HAP-1 (cell line): Measurements from ENCODE around the gene WWOX.

Experiments
- DNase-seq, 2 experiments: peaks; one replicate each; pipeline ENCODE4 v3.0.0-alpha.2; 2016 to 2020; ENCODE audit warnings: low spot score in 2 of 2
- H3K27me3 ChIP-seq: fragments of 250-450 bp; sonication (Bioruptor Pico); 2 replicates; pipeline ENCODE4 v1.5.1; 2020; ENCODE audit warnings: low read depth, mild to moderate bottlenecking, moderate library complexity
- H3K36me3 ChIP-seq: fragments of 250-450 bp; sonication (Bioruptor Pico); replicated peaks from 2 replicates; pipeline ENCODE4 v1.5.1; 2020; ENCODE audit warnings: mild to moderate bottlenecking
- H3K4me1 ChIP-seq: fragments of 250-450 bp; sonication (Bioruptor Pico); 2 replicates; pipeline ENCODE4 v1.5.1; 2020; ENCODE audit warnings: mild to moderate bottlenecking
- H3K4me3 ChIP-seq: fragments of 250-450 bp; sonication (Bioruptor Pico); 2 replicates; pipeline ENCODE4 v1.5.1; 2020; ENCODE audit warnings: mild to moderate bottlenecking, moderate library complexity
- H3K9me3 ChIP-seq: fragments of 250-450 bp; sonication (Bioruptor Pico); 2 replicates; pipeline ENCODE4 v1.5.1; 2020; ENCODE audit warnings: mild to moderate bottlenecking, moderate library complexity
- in situ Hi-C: fragments of 300-500 bp; cut with MboI; formaldehyde crosslinking; loops from 3 replicates; pipeline ENCODE4 v1.14.3; 2020; ENCODE audit warnings: low sequenced_read_pairs, inconsistent platforms, mixed read lengths

WWOX gene

DNA sequence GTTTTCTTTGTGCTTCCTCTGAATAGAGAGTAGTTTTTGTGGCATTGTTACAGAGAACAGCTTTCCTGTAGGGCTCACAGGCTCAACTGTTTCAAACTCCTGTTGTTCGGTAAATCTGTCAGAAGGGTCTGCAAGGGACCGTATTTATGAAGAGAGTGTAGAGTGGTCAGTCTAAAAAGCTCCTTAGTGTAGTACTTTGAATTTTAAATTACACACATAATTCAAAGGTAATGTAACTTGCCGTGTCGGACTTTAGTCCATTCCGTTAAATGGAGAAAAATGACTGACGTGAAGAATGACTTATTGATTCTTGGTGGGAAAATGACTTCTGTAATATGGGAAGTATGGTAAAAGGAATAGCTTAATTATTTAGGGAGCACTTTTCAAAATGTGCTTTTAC, 190.9 kb downstream of the WWOX start:
- DNase-seq: no peak
- in situ Hi-C loops: no loop called here
- Histone ChIP-seq H3K27me3 (no peaks in the 10 kb centered on the region), H3K36me3 (no peaks in the 10 kb centered on the region), H3K4me3 (no peak overlapping the region), H3K4me1 (no peaks in the 10 kb centered on the region), H3K9me3 (no peaks in the 10 kb centered on the region)

DNA sequence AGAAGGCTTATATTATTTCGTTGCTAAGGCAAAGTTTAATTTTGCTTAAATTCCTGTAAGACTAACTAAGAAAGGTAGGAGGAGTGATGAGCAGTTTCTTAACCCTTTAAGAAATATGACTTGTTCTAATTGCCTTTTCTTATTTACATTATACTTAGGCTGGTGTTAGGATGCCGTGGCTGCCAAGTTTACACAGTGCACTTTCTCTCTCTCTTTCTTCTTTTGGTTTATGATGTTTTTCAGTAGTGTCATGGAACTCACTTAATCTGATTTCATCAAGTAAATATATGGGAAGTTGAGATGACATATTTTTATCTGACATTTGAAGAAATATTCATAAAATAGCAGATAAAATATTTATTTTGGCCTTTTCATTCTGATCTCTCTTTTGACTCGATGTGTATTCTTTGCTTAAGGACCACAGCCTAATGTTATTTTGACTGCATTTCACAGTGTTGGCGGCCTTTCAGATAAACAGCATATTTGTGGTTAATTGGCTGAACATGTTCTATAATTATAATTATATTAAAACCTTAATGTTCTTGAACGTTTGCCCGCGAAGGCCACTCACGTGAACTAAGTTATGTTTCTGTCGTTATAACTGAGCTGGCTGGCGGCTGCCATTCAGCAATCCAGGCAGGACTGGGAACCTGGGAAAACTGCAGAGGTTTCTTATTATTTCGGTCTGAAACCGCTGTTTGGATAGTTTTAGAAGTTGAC, 191.6 kb downstream of the WWOX start:
- Histone ChIP-seq H3K9me3 (no peaks in the 10 kb centered on the region), H3K4me3 (no peak overlapping the region), H3K27me3 (no peaks in the 10 kb centered on the region), H3K36me3 (no peaks in the 10 kb centered on the region), H3K4me1 (no peaks in the 10 kb centered on the region)
- DNase-seq: no peak
- in situ Hi-C loops: no loop called here

DNA sequence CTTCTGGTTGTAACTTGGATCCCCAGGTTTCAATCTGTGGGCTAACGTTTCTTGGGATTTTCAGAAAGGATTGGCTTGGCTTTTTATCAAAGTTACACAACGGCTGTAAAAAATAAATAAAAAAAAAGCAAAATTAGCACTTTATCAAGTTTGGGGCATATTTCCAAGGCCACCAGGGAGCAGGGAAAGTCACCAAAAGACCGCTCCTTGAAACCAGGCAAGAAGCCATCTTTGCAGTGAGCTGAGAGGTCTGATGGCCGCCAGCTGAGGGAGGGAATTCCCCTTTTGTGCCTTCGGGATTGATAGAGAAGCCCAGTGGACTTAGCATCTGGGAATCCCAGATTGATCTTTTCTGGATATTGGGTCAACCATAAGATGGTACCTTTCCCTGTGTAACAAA, 192.2 kb downstream of the WWOX start:
- no peak for DNase-seq
- no peaks in the 10 kb centered on the region for H3K27me3 ChIP-seq
- H3K4me3 ChIP-seq: no peak overlapping the region
- no peaks in the 10 kb centered on the region for H3K36me3 ChIP-seq
- no peaks in the 10 kb centered on the region for H3K9me3 ChIP-seq
- in situ Hi-C loops: no loop called here
- H3K4me1 ChIP-seq: no peaks in the 10 kb centered on the region

DNA sequence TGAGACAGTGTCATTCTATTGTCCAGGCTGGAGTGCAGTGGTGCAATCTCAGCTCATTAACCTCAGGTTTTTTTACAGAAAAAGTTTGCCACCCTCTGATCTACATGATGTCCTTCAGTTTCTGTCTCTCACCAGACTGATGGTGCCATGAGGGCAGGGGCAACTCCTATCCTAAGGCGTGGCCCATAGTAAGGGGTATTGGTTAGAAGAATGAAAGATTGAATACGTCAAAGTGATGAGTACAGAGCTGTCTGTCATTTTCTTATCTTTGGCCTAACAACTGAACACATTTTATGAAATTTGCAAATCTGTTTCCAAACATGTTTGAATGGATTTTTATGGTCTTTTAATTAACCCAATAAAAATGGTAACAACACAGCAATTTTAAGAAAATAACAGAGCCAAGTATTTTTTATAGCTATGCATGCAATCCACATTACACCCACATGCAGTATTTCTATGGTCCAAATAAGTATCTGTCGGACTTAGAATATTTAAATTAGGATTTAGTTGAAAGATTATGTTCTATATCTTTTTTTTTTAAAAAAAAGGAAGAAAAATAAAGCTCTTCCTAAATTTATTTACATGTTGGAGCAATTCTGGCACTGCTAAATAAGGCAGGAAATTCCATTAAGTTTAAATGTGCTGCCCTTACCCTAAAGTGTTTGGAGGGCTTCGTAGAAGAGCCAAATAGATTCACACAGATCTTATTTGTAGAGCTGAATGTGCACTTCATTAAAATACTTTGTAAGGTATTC, 192.8 kb downstream of the WWOX start:
- DNase-seq: no peak
- no peaks in the 10 kb centered on the region for H3K4me1 ChIP-seq

DNA sequence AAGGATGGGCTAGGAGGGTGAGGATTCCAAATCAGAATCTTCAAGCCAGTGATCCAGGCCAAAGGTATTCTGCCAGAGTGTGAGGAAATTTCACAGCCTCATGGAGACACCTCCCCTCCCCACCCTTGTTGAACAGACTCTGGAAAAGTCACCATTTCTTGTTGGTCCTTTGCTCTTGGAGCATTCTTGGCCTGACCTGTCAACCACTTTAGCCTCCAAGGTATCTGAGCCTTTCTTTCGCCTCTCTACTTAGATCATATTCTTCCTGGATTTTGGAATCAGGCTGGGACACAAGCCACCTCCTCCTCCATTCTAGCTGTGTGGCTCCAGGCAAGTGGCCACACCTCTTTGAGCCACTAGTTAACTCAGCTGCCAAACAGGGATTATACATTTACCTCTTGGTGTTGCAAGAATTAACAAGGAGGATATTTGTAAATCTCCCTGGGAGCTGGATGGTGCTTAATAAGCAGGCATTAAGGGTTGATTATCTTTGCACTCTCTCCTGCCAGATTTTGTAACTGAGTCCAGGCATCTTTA, 193.5 kb downstream of the WWOX start:
- Histone ChIP-seq H3K4me1 (no peaks in the 10 kb centered on the region), H3K36me3 (no peaks in the 10 kb centered on the region), H3K9me3 (no peaks in the 10 kb centered on the region), H3K27me3 (no peaks in the 10 kb centered on the region), H3K4me3 (no peak overlapping the region)
- in situ Hi-C loops: no loop called here
- no peak for DNase-seq

More for the DNA sequence above, 192.8 kb downstream of the WWOX start:
- Histone ChIP-seq H3K9me3 (no peaks in the 10 kb centered on the region), H3K36me3 (no peaks in the 10 kb centered on the region), H3K4me3 (no peak overlapping the region), H3K27me3 (no peaks in the 10 kb centered on the region)
- in situ Hi-C loops: no loop called here

DNA sequence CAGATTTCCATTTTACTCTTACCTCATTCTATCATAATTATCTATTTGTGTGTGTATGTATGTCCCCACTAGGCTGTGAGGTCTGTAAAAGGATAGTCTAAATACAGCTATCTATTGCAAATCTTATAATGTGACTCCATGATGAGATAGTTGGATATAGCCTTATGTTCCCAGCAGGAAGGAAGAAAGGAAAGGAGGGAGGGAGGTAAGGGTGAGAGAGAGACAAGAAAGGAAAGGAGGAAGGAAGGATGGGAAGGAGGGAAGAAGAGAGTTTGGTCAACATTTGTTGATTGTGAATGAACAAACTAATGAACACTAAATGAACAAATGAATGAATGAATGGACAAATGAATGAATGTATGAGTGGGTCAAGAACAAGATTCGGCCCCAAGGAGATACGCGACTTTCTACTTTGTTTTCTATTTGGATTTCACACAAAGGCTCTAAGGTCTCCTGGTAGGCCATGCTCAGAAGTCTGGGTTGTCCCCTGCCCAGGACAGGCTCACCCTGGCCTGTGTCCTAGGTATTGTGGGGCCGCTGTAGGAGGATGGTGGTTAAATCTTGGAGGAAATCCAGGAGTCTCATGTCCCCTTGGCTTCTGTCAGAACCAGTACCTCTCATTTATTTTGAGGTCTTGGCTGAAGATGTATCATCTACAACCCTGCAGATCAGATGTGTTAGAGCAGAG, 195.2 kb downstream of the WWOX start:
- in situ Hi-C loops: no loop called here
- Histone ChIP-seq H3K9me3 (no peaks in the 10 kb centered on the region), H3K27me3 (no peaks in the 10 kb centered on the region), H3K36me3 (no peaks in the 10 kb centered on the region), H3K4me1 (no peaks in the 10 kb centered on the region), H3K4me3 (no peak overlapping the region)
- DNase-seq: no peak

DNA sequence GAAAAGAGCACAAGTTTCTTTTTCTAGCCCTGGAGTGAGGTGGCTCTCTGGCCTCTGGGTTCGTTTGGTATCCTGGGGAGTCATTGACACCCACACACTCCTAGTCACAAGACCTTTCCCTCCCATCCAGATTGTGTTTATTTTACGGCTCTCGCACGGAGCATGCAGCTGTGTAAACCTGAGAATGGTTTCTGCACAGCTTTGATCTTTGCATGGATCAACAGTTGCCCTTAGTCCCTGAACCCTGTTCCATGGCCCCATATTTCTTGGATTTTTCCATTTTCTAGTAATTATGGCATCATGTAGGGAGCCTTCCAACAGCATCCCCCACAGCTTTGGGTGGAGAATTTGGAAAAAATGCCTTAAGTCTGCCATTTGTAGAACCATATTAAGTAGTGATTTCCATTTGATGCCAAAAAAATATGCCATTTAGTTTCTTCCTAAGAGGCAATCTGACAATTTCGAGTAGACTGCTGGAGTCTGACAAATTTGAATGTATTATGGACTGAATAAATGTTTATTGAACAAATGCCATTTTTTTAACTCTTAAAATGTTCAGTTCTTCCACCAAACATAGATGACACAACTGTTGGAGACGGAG, 197.7 kb downstream of the WWOX start:
- no peaks in the 10 kb centered on the region for H3K9me3 ChIP-seq
- DNase-seq: no peak

DNA sequence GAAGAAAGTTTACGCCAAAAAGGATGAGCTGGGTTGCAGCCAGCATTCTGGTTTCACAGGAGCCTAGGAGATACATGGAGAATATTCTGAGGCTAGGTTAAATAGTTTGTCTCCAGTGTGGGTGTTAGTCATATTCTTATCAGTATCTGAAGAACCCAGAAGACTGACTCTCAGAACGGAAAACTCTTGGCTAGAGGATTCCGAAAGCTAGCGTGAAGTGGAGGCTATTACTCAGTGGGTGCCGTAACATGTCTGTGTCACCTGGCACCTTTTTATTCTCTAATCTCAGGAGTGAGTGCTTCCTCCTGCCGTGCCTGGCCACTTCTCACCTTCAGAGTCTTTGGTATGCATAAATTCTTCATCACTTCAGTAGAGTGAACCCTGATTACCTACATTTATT, 199.5 kb downstream of the WWOX start:
- H3K4me3 ChIP-seq: no peak overlapping the region
- H3K36me3 ChIP-seq: no peaks in the 10 kb centered on the region
- no peaks in the 10 kb centered on the region for H3K27me3 ChIP-seq
- in situ Hi-C loops: no loop called here
- no peaks in the 10 kb centered on the region for H3K4me1 ChIP-seq
- H3K9me3 ChIP-seq: no peaks in the 10 kb centered on the region
- no peak for DNase-seq

More for the DNA sequence above, 197.7 kb downstream of the WWOX start:
- no peaks in the 10 kb centered on the region for H3K36me3 ChIP-seq
- H3K27me3 ChIP-seq: no peaks in the 10 kb centered on the region
- in situ Hi-C loops: no loop called here
- no peak overlapping the region for H3K4me3 ChIP-seq
- no peaks in the 10 kb centered on the region for H3K4me1 ChIP-seq

DNA sequence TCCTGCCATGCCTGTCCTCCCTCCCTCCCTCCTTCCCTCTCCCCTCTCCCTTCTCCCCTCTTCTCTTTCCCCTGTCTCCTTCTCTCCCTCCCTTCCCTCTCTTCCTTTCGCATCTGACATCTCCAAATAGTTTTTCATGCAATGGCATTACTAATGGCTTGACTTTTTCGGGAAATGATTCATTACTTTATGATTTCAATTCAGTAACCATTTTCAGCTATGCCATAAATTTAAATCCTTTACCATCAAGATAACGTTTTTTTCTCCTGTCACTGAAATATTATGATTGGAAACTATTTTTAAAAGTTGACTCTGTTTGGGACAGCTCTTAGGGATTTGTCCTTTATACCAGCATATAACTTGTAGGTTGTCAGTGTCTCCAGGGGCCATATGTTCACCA, 201.0 kb downstream of the WWOX start:
- Histone ChIP-seq H3K4me1 (no peaks in the 10 kb centered on the region), H3K9me3 (no peaks in the 10 kb centered on the region), H3K4me3 (no peak overlapping the region), H3K27me3 (no peaks in the 10 kb centered on the region), H3K36me3 (no peaks in the 10 kb centered on the region)
- in situ Hi-C loops: no loop called here
- DNase-seq: no peak

DNA sequence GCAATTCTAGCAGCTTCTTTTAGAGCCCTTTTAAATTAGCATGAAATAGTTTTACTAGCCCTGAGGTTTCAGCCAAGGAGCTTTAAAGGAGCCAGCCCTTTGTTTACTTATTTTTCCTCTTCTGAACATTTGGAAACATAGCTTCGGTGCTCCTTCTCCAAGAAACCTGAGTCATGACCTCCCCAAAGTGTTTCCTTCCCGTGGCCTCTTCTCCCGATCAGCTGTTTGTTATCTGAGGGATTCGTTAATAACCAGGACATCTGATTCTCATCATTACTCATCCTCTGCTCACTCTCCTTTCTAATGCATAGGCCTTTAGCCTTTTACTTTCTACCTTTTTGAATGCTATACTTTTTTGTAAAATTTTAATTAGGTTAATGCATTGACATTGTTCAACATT, 204.5 kb downstream of the WWOX start:
- no peaks in the 10 kb centered on the region for H3K36me3 ChIP-seq
- no peaks in the 10 kb centered on the region for H3K9me3 ChIP-seq
- no peaks in the 10 kb centered on the region for H3K27me3 ChIP-seq
- no peak overlapping the region for H3K4me3 ChIP-seq
- in situ Hi-C loops: no loop called here
- H3K4me1 ChIP-seq: no peaks in the 10 kb centered on the region
- DNase-seq: no peak

DNA sequence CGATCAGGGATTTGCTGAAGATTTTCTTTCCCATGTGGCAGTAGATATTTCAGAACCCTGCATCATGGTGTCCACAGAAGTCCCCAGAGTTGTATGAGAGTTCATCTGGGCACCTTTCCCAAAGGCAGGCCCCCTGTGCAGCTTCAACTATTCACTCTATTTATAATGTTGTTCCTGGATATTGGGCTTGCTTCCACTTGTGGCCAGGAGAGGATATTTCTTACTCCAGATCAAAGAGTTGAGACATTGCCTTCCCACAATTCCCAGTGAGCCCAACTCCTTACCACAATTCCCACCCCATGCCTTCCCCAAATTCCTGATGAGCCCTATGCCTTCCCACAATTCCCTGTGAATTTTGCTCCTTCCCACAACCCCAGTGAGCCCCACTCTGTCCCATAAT, 206.9 kb downstream of the WWOX start:
- no peak for DNase-seq
- in situ Hi-C loops: no loop called here
- Histone ChIP-seq H3K4me3 (no peak overlapping the region), H3K36me3 (no peaks in the 10 kb centered on the region), H3K4me1 (no peaks in the 10 kb centered on the region), H3K27me3 (no peaks in the 10 kb centered on the region), H3K9me3 (no peaks in the 10 kb centered on the region)

DNA sequence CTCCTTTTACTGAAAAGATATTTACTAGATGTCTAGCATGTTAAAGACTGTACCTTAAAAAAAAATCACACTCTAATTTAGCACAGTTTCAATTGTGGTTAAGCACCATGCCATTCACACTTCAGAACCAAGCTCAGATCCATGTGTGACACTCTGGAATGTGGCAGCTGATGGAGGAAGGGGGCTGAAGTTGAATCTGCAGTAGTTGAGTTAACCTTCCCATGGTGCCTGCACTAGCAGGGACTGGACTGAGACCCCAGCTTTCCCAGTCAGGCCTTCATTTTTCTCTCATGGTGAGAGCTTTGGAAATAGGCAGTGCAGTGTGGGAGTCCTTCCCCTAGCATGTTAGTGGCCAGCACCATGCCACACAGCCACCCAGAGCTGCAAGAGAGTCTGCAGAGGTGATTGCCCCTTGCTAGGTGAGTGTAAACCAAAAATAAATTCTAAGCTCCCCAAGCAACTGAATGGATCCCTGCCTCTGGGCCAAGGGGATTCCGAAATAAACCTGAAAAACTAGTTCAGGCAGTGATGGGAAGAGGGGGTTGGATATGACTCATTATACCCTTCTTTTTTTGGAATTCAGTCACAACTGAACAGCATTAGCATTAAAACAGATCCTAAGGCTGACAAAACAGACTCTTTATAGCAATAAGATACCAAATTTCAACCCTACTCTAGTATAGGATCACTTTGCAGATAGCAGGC, 208.5 kb downstream of the WWOX start:
- Histone ChIP-seq H3K4me1 (no peaks in the 10 kb centered on the region), H3K4me3 (no peak overlapping the region), H3K27me3 (no peaks in the 10 kb centered on the region), H3K9me3 (no peaks in the 10 kb centered on the region), H3K36me3 (no peaks in the 10 kb centered on the region)
- no peak for DNase-seq
- in situ Hi-C loops: no loop called here

DNA sequence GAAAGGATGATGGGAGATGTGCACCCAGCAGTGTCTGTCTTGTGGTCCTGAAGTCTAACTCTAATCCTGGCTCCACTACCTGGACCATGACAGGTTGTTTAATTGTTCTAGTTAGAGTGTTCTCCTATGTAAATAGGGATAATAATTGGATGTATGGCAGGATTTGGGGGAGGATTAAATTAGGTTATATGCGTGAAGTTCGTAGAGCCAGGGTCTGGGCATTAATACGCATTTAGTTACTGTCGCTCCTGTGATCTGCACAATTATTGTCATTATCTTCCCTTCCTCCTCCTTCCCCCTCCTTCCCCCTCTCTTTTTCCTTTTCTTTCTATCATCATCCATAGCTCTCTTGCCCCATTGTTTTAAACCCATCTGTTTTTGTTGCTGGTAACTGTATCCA, 210.3 kb downstream of the WWOX start:
- Histone ChIP-seq H3K27me3 (no peaks in the 10 kb centered on the region), H3K4me1 (no peaks in the 10 kb centered on the region), H3K4me3 (no peak overlapping the region), H3K9me3 (no peaks in the 10 kb centered on the region), H3K36me3 (no peaks in the 10 kb centered on the region)
- no peak for DNase-seq
- in situ Hi-C loops: no loop called here
